ENCODE data around the gene MSX2. TPM values are rescaled to one million over a fixed set of nuclear protein-coding genes. Genes with fewer than 3 reads are reported as not detected.

The MSX2 gene
- total RNA-seq, 1 experiment from 2014 or later: not detected

DNA sequence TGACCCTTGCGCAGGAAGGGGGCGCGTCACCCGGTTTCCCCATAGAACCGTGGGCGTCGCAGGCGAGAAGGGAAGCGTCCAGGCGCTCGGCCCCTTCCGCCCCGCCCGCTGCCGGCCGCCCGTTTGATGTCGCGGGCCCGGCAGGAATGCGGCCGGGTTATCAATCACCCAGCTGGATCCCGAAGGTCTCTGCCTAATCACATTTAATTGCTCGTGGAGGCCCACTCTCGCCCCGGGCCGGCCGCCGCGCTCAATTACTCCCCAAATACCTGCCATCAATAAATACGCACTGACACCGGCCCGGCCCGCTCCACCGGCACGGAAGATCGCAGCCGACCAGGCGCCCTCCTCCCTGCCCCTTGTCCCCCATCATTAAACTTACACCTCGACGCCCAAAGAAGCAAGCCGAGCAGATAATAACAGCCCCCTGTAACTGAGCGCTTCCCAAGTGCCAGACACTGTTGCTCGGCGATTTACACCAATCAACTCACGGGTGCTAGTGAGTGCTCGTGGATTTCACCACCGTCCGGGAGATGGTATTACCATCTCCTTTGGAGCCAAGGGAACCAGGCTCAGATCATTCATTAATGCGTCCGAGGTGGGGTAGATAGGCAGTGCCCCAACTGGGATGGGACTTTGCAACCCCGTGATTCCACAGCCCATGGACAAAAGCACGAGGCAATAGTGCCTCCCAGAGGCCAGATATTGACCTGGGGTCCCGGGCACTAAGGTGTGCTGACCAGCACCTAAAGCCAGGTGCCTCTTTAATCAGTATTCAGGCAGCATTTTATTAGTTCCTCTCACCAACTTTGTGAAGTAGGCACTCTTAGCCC, 11.3 kb downstream of the MSX2 start:
- DNase-seq (ENCODE audit: low spot score): no peak
- no peaks in the 10 kb centered on the region for H3K36me3 ChIP-seq (ENCODE audit: insufficient read depth, low read length, poor library complexity, severe bottlenecking)
- no peaks in the 10 kb centered on the region for H3K9me3 ChIP-seq (ENCODE audit: low read depth, low read length, poor library complexity, severe bottlenecking)
- no peak overlapping the region for H3K27ac ChIP-seq (ENCODE audit: low read depth, low read length, poor library complexity, severe bottlenecking)
- intact Hi-C loops (cut with micrococcal nuclease; ENCODE audit: unreplicated experiment): loop anchor here (1.0 to 5.0 kb wide), 2 partner anchors 316 to 408 kb away; no protein-coding TSS in a partner anchor
- no peak overlapping the region for H3K4me3 ChIP-seq (ENCODE audit: low read depth, low read length, poor library complexity, severe bottlenecking)
- H3K4me1 ChIP-seq (ENCODE audit: insufficient read depth, low read length, poor library complexity, severe bottlenecking): no peaks in the 10 kb centered on the region
- peaks cover 67% of the 10 kb centered on the region for H3K27me3 ChIP-seq (replicated peaks; ENCODE audit: insufficient read depth, low read depth, low read length, poor library complexity)
- TF ChIP-seq EZH2 (IDR thresholded peaks at IDR 0.05; ENCODE audit: borderline replicate concordance, low read depth, low read length, poor library complexity, severe bottlenecking): peak; percentile 93
- TF ChIP-seq, protein P1, sequence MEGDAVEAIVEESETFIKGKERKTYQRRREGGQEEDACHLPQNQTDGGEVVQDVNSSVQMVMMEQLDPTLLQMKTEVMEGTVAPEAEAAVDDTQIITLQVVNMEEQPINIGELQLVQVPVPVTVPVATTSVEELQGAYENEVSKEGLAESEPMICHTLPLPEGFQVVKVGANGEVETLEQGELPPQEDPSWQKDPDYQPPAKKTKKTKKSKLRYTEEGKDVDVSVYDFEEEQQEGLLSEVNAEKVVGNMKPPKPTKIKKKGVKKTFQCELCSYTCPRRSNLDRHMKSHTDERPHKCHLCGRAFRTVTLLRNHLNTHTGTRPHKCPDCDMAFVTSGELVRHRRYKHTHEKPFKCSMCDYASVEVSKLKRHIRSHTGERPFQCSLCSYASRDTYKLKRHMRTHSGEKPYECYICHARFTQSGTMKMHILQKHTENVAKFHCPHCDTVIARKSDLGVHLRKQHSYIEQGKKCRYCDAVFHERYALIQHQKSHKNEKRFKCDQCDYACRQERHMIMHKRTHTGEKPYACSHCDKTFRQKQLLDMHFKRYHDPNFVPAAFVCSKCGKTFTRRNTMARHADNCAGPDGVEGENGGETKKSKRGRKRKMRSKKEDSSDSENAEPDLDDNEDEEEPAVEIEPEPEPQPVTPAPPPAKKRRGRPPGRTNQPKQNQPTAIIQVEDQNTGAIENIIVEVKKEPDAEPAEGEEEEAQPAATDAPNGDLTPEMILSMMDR (conservative IDR thresholded peaks at IDR 0.05; ENCODE audit: low read depth, low read length): peak; percentile 52
- BruUV-seq (replicated peaks): no TSS peak
- POLR2A ChIA-PET (ENCODE audit: low non-redundant PET): interaction anchor here (0.5 kb wide), 1 partner anchor 240 kb away, joined by 6 read pairs; no protein-coding TSS in a partner anchor
- CTCF ChIA-PET: no interaction called here

DNA sequence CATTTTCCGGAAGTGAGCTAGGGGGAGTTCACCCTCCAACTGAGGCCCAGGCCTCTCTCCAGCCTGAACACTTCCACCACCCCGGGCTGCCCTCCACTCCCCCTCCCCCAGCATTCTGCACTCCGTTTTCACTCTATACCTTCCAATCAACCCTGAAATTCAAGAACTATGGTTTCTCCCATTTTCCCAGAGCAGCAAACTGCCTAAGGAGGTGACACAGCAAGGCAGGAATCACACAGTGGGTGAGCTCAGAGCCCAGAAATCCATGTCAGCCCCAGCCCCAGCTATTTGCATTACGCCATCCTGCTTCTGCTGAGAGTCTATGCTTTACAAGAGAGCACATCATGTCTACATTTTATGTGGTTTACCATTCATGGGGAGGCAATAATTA, 11.9 kb downstream of the MSX2 start:
- peaks cover 61% of the 10 kb centered on the region for H3K27me3 ChIP-seq (replicated peaks; ENCODE audit: insufficient read depth, low read depth, low read length, poor library complexity)
- H3K27ac ChIP-seq (ENCODE audit: low read depth, low read length, poor library complexity, severe bottlenecking): no peak overlapping the region
- no TSS peak for BruUV-seq (replicated peaks)
- ChIA-PET CTCF (no interaction called here), POLR2A (ENCODE audit: low non-redundant PET) (interaction anchor here (0.5 kb wide), 1 partner anchor 241 kb away, joined by 6 read pairs; no protein-coding TSS in a partner anchor)
- H3K4me3 ChIP-seq (ENCODE audit: low read depth, low read length, poor library complexity, severe bottlenecking): no peak overlapping the region
- H3K9me3 ChIP-seq (ENCODE audit: low read depth, low read length, poor library complexity, severe bottlenecking): no peaks in the 10 kb centered on the region
- TF ChIP-seq, protein P1 (conservative IDR thresholded peaks at IDR 0.05; ENCODE audit: low read depth, low read length): no peak
- TF ChIP-seq EZH2 (IDR thresholded peaks at IDR 0.05; ENCODE audit: borderline replicate concordance, low read depth, low read length, poor library complexity, severe bottlenecking): no peak
- no peak for DNase-seq (ENCODE audit: low spot score)
- no peaks in the 10 kb centered on the region for H3K4me1 ChIP-seq (ENCODE audit: insufficient read depth, low read length, poor library complexity, severe bottlenecking)
- no peaks in the 10 kb centered on the region for H3K36me3 ChIP-seq (ENCODE audit: insufficient read depth, low read length, poor library complexity, severe bottlenecking)
- intact Hi-C loops (cut with micrococcal nuclease; ENCODE audit: unreplicated experiment): loop anchor here (1.0 to 5.0 kb wide), 2 partner anchors 317 to 409 kb away; no protein-coding TSS in a partner anchor

DNA sequence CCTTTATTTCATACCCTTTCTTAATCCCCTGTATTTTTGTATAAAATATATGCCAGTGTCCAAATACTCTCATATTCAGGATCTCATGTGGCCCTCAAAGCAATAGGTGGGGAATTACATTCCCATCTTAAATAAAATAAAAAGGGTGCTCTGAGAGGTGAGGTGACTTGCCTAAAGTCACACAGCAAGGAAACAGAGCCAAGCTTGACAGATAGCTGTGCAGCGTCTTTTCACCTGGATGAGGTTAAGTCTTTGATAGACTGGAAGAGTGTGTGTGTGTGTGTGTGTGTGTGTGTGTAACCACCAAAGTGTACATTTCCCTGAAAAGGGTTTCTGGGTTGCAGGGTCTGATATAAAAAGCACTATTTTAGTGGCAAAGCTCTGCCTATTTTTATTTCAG, 12.4 kb downstream of the MSX2 start:
- Histone ChIP-seq H3K36me3 (ENCODE audit: insufficient read depth, low read length, poor library complexity, severe bottlenecking) (no peaks in the 10 kb centered on the region), H3K4me3 (ENCODE audit: low read depth, low read length, poor library complexity, severe bottlenecking) (no peak overlapping the region), H3K4me1 (ENCODE audit: insufficient read depth, low read length, poor library complexity, severe bottlenecking) (no peaks in the 10 kb centered on the region), H3K27ac (ENCODE audit: low read depth, low read length, poor library complexity, severe bottlenecking) (no peak overlapping the region), H3K9me3 (ENCODE audit: low read depth, low read length, poor library complexity, severe bottlenecking) (no peaks in the 10 kb centered on the region), H3K27me3 (replicated peaks; ENCODE audit: insufficient read depth, low read depth, low read length, poor library complexity) (peaks cover 56% of the 10 kb centered on the region)
- CTCF ChIA-PET: no interaction called here
- TF ChIP-seq EZH2 (IDR thresholded peaks at IDR 0.05; ENCODE audit: borderline replicate concordance, low read depth, low read length, poor library complexity, severe bottlenecking): no peak
- TF ChIP-seq, protein P1 (conservative IDR thresholded peaks at IDR 0.05; ENCODE audit: low read depth, low read length): no peak
- BruUV-seq (replicated peaks): no TSS peak
- POLR2A ChIA-PET (ENCODE audit: low non-redundant PET): no interaction called here
- no peak for DNase-seq (ENCODE audit: low spot score)
- intact Hi-C loops (cut with micrococcal nuclease; ENCODE audit: unreplicated experiment): loop anchor here (1.0 to 5.0 kb wide), 2 partner anchors 317 to 409 kb away; no protein-coding TSS in a partner anchor

All from A673 (cell line).